ENCODE measurements around the gene CREM.

The CREM gene

DNA sequence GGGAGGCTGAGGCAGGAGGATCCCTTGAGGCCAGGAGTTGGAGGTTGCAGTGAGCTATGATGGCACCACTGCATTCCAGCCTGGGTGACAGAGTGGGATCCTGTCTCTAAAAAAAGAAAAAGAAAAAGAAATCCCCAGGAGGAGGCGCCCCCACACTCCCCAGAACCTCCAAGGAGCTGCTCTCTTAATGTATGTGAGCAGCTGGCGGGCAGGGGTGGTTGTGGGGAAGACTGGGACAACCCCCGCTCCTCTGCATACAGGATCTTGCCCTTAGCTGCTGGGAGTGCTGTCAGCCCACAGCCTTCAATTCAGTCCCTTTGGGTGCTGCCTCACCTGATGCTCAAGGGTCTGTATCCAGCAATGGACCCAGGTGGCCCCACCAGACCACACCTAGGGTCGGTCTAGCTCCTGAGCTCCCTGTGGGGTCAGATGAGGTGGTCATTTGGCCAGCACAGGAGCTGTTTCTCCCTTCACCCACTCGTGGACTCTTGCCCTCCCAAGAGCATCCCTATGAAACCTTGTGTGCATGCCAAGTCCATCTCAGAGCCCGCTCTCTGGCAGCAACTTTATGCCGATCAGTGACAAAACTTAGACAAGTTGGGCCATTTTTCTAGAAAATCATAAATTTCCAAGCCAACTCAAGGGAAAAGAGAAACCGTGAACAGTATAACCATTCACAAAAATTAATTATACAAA lies 97.5 kb downstream of the CREM start:
- DNase-seq = no peak

DNA sequence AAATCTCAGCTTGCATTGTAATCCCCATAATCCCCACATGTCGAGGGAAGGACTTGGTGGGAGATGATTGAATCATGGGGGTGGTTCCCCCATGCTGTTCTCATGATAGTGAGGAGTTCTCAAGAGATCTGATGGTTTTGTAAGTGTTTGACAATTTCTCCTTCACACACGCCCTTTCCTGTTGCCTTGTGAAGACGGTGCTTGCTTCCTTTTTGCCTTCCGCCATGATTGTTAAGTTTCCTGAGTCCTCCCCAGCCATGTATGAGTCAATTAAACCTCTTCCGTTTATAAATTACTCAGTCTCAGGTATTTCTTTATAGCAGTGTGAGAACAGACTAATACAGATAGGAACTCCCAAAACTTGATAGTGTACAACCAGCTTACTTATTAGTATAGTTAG lies 98.6 kb downstream of the CREM start:
- DNase-seq = no peak

DNA sequence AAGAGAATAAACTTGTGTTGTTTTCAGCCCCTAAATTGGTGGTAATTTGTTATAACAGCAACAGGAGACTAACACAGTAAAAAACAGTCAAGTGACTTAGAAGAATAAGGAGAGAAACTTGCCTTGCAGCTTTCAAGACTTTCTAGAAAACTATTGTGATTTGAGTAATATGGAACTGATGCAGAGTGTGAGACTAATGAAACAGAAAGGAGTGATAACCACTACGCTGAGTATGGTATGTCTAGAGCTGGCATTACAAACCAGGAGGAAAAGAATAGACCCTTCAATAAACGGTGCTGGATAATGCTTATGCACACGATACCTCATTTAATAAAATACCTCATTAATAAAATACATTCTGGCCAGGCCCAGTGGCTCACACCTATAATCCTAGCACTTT lies 99.9 kb downstream of the CREM start:
- no peak for DNase-seq

DNA sequence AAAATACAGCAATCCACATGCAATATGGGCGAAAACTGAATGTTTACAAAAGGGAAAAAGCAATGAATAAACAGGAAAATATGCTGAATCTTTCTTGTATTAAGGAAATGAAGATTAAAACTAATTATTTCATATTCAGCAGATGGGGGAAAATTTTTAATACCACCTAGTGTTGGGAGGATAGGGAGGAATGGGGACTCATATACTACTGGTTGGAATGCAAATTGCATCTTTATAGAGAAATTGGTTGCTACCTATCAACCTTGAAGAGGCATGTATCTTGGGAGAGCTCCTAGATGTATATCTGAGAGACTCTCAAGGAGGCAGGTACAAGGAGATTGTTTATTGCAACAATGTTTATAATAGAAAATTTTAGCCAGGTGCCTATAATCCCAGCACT lies 101.4 kb downstream of the CREM start:
- no peak for DNase-seq

DNA sequence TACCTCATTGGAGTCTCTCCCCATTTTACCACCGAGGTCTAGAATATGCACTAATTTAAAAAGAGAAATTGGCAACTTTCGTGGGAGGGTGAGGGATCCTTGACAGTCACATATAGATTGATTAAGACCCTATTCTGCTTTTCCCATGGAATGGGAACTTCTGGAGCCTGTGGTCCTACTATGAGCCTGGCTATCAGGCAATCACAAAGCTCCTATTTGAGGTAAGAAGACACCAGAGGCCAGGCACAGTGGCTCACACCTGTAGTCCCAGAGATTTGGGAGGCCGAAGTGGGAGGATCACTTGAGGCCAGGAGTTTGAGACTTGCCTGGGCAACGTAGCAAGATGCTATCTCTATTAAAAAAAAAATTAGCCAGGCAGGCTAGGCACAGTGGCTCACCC lies 105.0 kb downstream of the CREM start:
- DNase-seq = no peak

DNA sequence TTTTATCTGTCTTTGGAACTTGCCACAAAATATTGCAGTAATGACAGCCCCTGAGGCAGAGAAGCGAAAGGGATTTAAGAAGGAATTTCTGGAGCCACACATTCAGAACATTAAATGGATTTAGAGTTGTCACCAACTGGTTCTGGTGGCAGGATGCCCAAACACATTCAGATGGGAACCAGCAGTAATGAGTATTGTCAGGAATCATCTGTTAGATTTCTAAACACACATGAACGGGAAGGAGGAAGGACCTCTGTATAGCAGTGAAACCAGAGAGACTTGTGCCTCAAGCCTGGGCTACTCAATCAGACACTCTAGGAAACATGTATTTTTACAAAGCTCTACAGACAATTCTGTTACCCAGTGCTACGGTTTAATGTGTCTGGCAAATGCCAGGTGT lies 105.9 kb downstream of the CREM start:
- DNase-seq = no peak

DNA sequence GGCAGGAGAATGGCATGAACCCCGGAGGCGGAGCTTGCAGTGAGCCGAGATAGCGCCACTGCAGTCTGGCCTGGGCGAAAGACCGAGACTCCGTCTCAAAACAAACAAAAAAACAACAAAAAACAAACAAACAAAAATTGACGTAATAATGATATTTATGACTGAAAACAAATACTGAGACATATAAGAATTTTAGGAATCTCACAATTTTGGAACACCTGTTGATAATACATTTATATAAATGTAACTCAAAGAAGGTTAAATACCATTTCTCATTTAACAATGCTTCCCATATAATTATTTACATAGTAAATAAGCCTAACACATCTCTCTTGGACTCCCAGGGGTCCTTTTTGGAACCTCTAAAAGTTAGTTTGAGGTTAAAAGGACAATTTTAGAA lies 107.4 kb downstream of the CREM start:
- DNase-seq = no peak

DNA sequence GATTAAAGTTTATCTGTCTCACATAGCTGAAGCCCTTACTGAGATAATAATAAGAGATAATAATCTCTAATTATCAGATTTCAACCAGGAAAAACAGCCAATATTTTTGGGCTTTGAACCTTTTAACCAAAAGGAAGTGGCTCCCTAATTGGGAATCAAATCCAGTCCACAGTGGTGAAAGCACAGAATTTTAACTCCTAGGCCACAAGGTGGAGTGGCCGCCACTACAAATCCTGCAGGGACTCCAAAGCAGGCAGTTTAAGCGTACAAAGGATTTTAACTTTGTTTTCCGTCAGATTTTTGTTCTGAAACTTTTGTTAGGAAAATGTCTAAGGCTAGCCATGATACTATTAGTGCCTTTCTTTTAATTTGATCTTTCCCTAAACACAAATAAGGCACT lies 110.1 kb downstream of the CREM start:
- no peak for DNase-seq

DNA sequence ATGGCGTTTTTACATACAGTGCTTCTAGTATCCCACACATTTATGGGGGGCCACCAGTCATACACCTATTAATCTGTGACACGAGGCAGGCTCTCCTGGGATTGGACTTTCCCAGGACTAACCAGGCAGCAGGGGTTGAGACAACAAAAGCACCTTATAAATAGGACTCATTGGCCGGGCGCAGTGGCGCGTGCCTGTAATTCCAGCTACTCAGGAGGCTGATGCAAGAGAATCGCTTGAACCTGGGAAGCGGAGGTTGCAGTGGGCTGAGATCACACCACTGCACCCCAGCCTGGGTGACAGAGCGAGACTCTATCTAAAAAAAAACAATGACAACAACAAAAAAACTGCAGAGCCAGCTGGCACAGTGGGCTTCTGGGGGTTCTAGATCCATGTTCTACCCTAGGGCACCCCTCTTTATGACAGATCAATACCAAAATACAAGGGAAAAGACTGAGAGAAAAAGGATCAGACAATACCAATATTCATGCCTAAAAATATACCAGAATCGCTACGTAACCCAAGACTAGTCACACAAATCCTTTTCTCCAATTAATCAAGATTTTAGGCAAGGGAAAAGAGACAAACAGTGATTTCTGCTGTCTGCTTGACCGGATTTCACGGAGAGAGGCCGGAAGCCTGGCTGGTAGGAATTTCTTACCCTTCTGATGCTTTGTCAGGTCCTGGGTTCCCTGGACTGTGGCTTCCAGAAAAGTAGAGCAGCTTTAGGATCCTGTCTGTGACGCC lies 111.3 kb downstream of the CREM start:
- DNase-seq = no peak

DNA sequence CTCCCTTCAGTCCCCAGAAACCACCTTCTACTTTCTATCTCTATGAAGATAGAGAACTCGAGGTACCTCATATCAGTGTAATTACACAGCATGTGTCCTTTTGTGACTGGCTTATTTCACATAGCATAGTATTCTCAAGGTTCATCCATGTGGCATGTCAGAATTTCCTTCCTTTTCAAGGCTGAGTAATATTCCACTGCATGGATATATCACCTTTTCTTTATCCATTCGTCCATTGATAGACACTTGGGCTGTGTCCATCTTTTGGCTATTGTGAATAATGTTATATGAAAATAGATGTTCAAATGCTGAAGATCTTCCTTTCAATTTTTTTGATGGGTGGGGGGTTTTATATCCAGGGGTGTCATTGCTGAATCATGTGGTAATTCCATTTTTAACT lies 117.9 kb downstream of the CREM start:
- DNase-seq = no peak

DNA sequence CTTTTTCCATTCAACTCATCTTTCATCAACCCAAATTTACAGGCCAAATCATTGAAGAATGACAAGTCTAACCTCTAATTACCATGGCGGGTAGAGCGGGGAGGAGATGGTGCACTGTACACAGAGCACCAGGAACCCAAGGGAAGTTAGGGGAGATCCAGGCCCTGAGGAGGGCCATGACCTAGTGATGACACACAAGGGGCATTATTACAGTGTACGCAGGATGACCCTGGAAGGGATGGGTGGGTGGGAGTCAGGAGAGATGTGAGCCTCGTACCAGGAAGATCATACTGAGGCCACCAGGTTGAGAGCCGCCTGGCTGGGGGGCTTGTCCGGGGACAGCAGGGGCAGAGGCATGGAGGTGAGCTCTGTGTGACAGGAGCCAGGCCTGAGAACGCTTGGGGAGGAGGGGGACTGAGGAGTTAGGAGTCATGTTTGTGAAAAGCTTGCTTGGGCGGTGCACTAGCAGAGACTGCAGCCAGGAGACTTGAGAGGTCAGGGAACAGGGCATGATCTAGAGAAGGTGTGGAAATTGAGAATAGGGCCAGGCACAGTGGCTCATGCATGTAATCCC lies 120.2 kb downstream of the CREM start:
- no peak for DNase-seq

DNA sequence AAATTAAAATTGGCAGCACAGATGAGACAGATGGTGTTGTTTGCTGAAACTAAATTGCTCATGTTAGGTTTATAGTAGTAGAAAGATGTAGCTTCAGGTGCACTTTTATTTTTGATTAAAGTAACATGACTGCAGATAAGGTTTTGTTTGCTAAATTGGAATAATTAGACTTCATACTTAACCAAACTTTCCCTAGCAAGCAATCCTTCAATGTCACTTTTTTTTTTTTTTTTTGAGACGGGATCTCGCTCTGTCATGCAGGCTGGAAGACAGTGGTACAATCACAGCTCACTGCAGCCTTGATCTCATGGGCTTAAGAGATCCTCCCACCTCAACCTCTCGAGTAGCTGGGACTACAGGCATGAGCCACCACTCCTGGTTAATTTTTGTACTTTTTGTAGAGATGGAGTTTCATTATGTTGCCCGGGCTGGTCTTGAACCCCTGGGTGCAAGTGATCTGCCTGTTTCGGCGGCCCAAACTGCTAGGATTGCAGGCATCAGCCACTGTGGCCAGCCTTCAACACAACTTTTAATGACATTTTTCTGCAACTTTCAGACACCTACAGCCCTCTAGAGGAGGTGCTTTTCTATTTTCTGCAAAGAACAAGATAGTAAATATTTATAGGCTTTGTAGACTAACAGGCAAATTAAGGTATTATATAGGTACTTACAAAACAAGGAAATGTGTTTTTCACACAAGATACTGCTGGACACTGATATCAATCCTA lies 124.9 kb downstream of the CREM start:
- DNase-seq = no peak

DNA sequence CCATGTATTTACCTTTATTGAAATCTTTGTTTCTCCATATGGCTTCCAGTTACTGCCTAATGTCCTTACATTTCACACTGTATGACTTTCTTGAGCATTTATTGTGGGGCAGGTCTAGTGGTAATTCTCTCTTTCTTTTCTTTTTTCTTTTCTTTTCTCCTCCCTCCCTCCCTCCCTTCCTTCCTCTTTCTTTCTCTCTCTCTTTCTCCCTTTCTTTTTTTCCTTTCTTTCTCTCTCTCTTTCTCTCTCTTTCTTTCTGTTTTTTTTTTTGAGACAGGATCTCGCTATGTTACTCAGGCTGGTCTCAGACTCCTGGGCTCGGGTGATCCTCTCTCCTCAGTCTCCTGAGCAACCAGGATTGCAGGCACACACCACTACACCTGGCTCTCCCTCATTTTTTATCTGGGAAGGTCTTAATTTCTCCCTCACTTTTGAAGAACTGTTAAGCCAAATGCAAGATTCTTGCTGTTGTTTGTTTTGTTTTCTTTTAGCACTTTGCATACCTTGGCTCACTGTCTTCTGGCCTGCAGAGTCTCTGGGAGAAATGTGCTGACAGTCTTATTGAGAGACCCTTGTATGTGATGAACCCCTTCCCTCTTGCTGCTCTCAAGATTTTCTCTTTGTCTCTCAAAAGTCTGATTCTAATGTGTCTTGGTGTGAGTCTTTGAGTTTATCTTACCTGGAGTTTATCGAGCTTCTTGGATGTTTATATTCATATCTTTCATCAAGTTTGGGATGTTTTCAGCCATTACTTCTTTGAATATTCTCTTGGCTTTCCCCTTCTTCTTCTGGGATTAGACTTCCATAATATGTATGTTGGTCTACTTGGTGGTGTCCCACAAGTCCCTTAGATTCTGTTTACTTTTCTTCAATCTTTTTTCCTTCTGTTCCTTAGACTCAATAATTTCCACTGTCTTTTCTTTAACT lies 130.7 kb downstream of the CREM start:
- DNase-seq = no peak

DNA sequence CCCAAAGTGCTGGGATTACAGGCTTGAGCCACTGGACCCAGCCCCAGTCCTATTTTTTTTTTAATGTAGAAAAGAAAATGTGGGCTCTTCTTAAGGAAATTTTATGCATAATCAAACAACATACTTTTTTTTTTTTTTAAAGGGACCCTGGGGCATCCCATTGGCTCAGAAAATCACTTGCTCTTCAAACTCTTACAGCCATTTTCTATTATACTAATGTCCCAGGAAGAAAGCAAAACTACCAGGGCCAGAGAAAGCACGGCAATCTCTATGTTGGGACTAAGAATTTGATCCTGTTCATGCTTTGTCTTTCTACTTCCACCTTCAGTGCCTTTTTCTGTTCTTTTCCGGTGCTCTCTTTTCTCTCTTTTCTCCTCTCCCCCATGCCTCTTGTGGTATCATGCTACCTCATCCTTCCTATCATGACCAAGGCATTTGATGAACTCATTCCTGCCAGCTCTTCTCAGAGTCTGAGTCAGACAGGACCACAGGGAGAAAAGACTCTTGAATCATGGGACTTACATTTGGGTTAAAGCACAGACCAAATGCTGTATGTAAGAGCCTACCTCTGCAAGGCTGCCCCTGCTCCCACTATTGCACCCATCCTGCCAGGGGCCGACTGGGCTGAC lies 133.2 kb downstream of the CREM start:
- no peak for DNase-seq

DNA sequence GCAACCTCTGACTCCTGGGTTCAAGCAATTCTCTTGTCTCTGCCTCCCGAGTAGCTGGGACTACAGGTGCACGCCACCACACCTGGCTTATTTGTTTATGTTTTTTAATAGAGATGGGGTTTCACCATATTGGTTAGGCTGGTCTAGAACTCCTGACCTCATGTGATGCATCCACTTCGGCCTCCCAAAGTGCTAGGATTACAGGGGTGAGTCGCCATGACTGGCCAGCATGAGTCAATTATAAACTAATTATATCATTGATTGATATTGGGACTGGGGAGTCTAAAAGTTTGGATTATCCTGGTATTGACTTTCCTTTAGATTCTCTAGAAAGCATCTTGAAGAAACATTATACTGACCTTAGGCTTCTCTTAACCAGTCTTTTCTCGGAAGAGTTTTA lies 135.8 kb downstream of the CREM start:
- no peak for DNase-seq
